ENCODE results near the gene SDF4. TPM values are rescaled to one million over a fixed set of nuclear protein-coding genes. Genes with fewer than 3 reads are reported as not detected.
A peak's percentile ranks its signal among the peaks of the same experiment; 100 is the strongest.

The SDF4 gene
- total RNA-seq, 4 donors from 2014 or later = 81.7 to 121 (median 104) TPM

GRCh38 chr1:1274931-1275431 is 43.2 kb upstream of the SDF4 start:
- 46 to 83% methylated on average over 7 to 14 of the region's 15 CpGs for WGBS, 2 donors
- no peak for DNase-seq (ENCODE audit: low spot score in 2 of 2)
- no peak for TF ChIP-seq CTCF (IDR thresholded peaks at IDR 0.05)
- TF ChIP-seq POLR2A (IDR thresholded peaks at IDR 0.05) = no peak
- intact Hi-C loops (cut with DNase I; ENCODE audit: low total_unique reads) = no loop called here
- H3K4me3 ChIP-seq (ENCODE audit: low read depth, poor library complexity, severe bottlenecking) = no peak overlapping the region

- intact Hi-C loops (cut with DNase I; ENCODE audit: low total_unique reads) = no loop called here
- peak overlapping the region; percentile 64 for H3K4me3 ChIP-seq (ENCODE audit: low read depth, poor library complexity, severe bottlenecking)
- 17 to 28% methylated on average over 11 to 22 of the region's 31 CpGs for WGBS, 2 donors
- DNase-seq (ENCODE audit: low spot score in 2 of 2) = no peak
- TF ChIP-seq POLR2A (IDR thresholded peaks at IDR 0.05) = no peak
- no peak for TF ChIP-seq CTCF (IDR thresholded peaks at IDR 0.05)
These were observed 42.6 kb upstream of the SDF4 start for GRCh38 chr1:1274299-1274930.

GRCh38 chr1:1273512-1274298 is 41.9 kb upstream of the SDF4 start, which contains the start of gene UBE2J2:
TSS of gene UBE2J2 (minus strand) at chr1:1273854. CDS start at chr1:1267992, 5,862 bp downstream.
- DNase-seq (ENCODE audit: low spot score in 2 of 2) = peak; percentile 90 to 98
- WGBS, 2 donors = 1% methylated on average over 51 of the region's 105 CpGs; no CpG with 5 or more reads in 1 of the 2 donors
- intact Hi-C loops (cut with DNase I; ENCODE audit: low total_unique reads) = no loop called here
- H3K4me3 ChIP-seq (ENCODE audit: low read depth, poor library complexity, severe bottlenecking) = peak within 1 kb of the TSS; percentile 95
- no peak for TF ChIP-seq CTCF (IDR thresholded peaks at IDR 0.05)

- no peak for TF ChIP-seq POLR2A (IDR thresholded peaks at IDR 0.05)
- no peak for TF ChIP-seq CTCF (IDR thresholded peaks at IDR 0.05)
- H3K4me3 ChIP-seq (ENCODE audit: low read depth, poor library complexity, severe bottlenecking) = peak overlapping the region; percentile 95
- 0% methylated on average over 6 to 24 of the region's 31 CpGs for WGBS, 2 donors
- intact Hi-C loops (cut with DNase I; ENCODE audit: low total_unique reads) = no loop called here
- no peak for DNase-seq (ENCODE audit: low spot score in 2 of 2)
These were observed 41.4 kb upstream of the SDF4 start for GRCh38 chr1:1273209-1273511.

- intact Hi-C loops (cut with DNase I; ENCODE audit: low total_unique reads) = no loop called here
- 25 to 41% methylated on average over 29 to 42 of the region's 43 CpGs for WGBS, 2 donors
- peak overlapping the region; percentile 95 for H3K4me3 ChIP-seq (ENCODE audit: low read depth, poor library complexity, severe bottlenecking)
- no peak for TF ChIP-seq POLR2A (IDR thresholded peaks at IDR 0.05)
- TF ChIP-seq CTCF (IDR thresholded peaks at IDR 0.05) = no peak
- no peak for DNase-seq (ENCODE audit: low spot score in 2 of 2)
These were observed 40.8 kb upstream of the SDF4 start for GRCh38 chr1:1272341-1273208.

All from lower leg skin (tissue), 4 donors.